Eye (tissue), 1 donor: ENCODE results near the gene SHISAL1.
A peak's percentile ranks its signal among the peaks of the same experiment; 100 is the strongest.

Experiments
- DNase-seq: peaks from one replicate; pipeline ENCODE4 v3.0.0-alpha.2; 2015

Gene SHISAL1

GRCh38 chr22:44204739-44205515 lies 107.8 kb downstream of the SHISAL1 start:
- no peak for DNase-seq

DNA sequence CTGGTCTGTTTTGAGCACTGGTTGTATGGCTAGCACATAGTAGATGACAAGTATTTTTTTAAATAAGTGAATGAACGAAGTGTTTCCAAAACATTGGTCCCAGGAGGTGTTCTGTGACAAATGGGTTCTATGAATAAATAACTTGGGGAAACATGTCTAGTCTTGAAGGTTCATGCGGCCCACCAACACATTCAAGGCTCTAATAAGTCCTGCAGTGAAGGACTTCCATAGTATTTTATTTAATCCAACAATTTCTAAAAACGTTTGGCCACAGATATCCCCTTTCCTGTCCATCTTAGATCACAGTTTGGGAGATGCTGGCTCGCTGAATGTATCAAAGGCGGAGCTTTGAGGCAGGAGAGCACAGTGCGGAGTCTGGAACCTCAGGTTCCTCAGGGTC lies 109.5 kb downstream of the SHISAL1 start:
- DNase-seq, result no peak

DNA sequence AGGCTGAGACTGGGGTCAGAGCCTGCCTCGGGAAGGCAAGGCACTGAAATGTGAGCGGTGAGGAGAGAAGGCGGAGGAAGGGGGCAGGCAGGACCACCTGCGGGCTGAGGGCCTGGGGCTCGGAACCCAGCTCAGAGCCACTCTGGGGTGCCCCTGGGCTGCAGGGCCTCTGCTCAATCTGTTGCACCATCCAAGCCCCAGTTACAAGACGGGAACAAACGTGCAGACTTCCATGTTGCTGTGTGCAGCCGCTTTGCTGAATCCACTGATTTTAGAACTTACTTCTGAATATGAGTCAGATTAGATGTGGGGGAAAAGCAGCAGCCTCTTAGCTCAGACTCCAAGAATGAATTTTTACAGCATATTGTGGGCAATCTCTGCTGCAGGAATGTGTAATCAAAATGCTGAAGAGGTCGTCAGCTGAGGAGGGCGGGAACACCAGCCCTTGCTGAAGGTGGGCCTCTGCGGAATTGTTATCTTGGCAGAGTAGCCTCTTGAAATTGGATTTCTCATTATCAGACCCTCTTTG lies 110.4 kb downstream of the SHISAL1 start:
- peak; percentile 34 for DNase-seq

DNA sequence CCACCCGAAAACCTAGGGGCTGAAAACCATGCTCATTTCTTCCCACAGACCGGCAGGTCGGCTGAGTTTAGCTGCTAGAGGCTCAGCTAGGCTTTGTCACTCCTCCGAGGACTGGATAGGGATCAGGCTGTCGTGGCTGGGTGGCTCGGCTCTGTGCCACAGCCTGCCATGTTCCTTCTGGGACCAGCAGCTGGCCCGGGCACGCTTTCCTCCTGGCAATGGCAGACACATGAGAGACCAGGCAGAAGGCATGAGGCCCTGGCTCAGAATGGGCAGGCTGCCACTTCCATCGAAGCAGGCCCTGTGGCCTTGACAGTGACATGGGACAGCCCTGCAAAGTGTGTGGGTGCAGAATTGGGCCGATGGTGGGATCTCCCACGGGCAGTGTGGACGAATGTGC lies 111.1 kb downstream of the SHISAL1 start:
- DNase-seq, result no peak

GRCh38 chr22:44200855-44201550 lies 111.7 kb downstream of the SHISAL1 start:
- no peak for DNase-seq

DNA sequence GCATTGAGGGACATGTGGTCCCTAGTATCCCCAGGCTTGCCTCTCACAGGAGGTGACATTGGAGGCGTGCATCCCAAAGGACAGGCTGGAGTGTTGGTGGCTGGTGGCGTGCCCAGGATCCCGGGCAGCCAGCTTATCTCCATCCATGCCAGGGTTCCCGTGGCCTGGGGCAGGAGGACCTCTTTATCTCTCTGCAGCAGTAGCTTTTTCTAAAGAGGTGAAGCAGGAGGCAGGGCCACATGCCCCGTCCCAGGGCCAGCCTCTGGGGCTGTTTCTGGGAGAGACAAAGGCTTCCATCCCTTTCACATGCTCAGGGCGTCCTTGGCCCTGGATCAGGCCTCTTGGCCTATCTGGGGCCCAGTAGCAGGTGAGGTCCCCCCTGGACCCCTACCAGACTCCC lies 112.3 kb downstream of the SHISAL1 start:
- no peak for DNase-seq

DNA sequence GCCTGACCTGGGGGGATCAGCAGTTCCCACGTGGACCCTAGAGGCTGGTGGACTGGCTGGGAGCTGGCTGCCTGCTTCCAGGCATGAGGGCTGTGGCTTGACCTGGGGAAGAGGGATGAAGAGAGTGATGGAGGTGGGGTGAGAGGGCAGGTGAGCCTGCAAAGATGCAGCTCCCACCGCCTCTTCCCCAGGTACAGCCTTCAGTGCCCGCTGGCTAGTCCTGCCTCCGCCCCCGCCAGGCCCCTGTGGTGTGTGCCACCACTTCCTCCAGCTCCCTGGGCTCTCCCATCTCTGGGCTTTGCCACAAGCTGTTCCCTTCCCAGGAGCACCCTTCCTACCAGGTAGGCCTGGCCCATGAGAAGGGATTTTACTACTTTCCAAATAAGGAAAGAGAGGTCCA lies 112.9 kb downstream of the SHISAL1 start:
- DNase-seq, result no peak

GRCh38 chr22:44199164-44199563 lies 113.6 kb downstream of the SHISAL1 start:
- no peak for DNase-seq

- DNase-seq, result no peak
These were observed 115.5 kb downstream of the SHISAL1 start for GRCh38 chr22:44197271-44197670.

- no peak for DNase-seq
These were observed 116.0 kb downstream of the SHISAL1 start for GRCh38 chr22:44196731-44197131.

GRCh38 chr22:44196241-44196640 lies 116.5 kb downstream of the SHISAL1 start:
- no peak for DNase-seq

- DNase-seq, result no peak
These were observed 117.4 kb downstream of the SHISAL1 start for GRCh38 chr22:44195189-44195871.

GRCh38 chr22:44194569-44194968 lies 118.2 kb downstream of the SHISAL1 start:
- no peak for DNase-seq
